Brain microvascular endothelial cell (primary cell): ENCODE measurements around the gene RND2.
"Not testable (repeated sequence)": the region's sequence is repeated elsewhere in the genome, so short reads cannot be mapped to it uniquely, and the experiment has no call there.

Experiments
- DNase-seq: peaks from one replicate; pipeline ENCODE4 v3.0.0-alpha.2; 2020
- H3K27ac ChIP-seq: fragments of 250-450 bp; sonication (Bioruptor Pico); 2 replicates; pipeline ENCODE4 v1.5.1; 2020; ENCODE audit warnings: mild to moderate bottlenecking, moderate library complexity
- H3K27me3 ChIP-seq: fragments of 250-450 bp; sonication (Bioruptor Pico); replicated peaks from 2 replicates; pipeline ENCODE4 v1.5.1; 2020; ENCODE audit warnings: mild to moderate bottlenecking
- H3K36me3 ChIP-seq: fragments of 250-450 bp; sonication (Bioruptor Pico); replicated peaks from 2 replicates; pipeline ENCODE4 v1.5.1; 2020; ENCODE audit warnings: mild to moderate bottlenecking
- H3K4me3 ChIP-seq: 2 replicates; pipeline ENCODE4 v1.5.1; 2011; ENCODE audit warnings: low read depth, mild to moderate bottlenecking, control low read depth, low read length, moderate library complexity
- CTCF ChIP-seq: IDR thresholded peaks from 2 replicates; pipeline ENCODE4 v1.5.1; 2011; ENCODE audit warnings: low read depth, mild to moderate bottlenecking, moderate library complexity, low read length, control low read depth, inconsistent platforms; ENCODE audit errors: missing control alignments
- in situ Hi-C: cut with HindIII; loops from 2 replicates; pipeline ENCODE4 v1.10.0; 2017; ENCODE audit warnings: low sequenced_read_pairs, low pct_ligation_motif_present

Gene RND2

GRCh38 chr17:43040655-43041054 lies 15.6 kb downstream of the RND2 start:
- no peak for DNase-seq
- Histone ChIP-seq H3K27me3 (no peaks in the 10 kb centered on the region), H3K36me3 (no peaks in the 10 kb centered on the region), H3K4me3 (no peak overlapping the region), H3K27ac (no peak overlapping the region)
- in situ Hi-C loops, result no loop called here
- TF ChIP-seq CTCF, result no peak

GRCh38 chr17:43042025-43042628 lies 17.1 kb downstream of the RND2 start:
- no peak overlapping the region for H3K27ac ChIP-seq
- H3K4me3 ChIP-seq, result no peak overlapping the region
- in situ Hi-C loops, result no loop called here
- no peak for TF ChIP-seq CTCF
- no peak for DNase-seq
- H3K27me3 ChIP-seq, result no peaks in the 10 kb centered on the region
- no peaks in the 10 kb centered on the region for H3K36me3 ChIP-seq

GRCh38 chr17:43043307-43043706 lies 18.3 kb downstream of the RND2 start:
- Histone ChIP-seq H3K36me3 (no peaks in the 10 kb centered on the region), H3K27ac (no peak overlapping the region), H3K4me3 (no peak overlapping the region), H3K27me3 (no peaks in the 10 kb centered on the region)
- TF ChIP-seq CTCF, result no peak
- no peak for DNase-seq
- in situ Hi-C loops, result no loop called here

- no peaks in the 10 kb centered on the region for H3K27me3 ChIP-seq
- in situ Hi-C loops, result no loop called here
- no peak overlapping the region for H3K4me3 ChIP-seq
- no peak for TF ChIP-seq CTCF
- H3K36me3 ChIP-seq, result no peaks in the 10 kb centered on the region
- no peak overlapping the region for H3K27ac ChIP-seq
- no peak for DNase-seq
Measured at GRCh38 chr17:43044024-43044423, 19.0 kb downstream of the RND2 start.

GRCh38 chr17:43051969-43052368 lies 26.9 kb downstream of the RND2 start:
- H3K36me3 ChIP-seq, result no peaks in the 10 kb centered on the region
- no peak for TF ChIP-seq CTCF
- no peak overlapping the region for H3K27ac ChIP-seq
- in situ Hi-C loops, result no loop called here
- H3K27me3 ChIP-seq, result no peaks in the 10 kb centered on the region
- no peak overlapping the region for H3K4me3 ChIP-seq
- DNase-seq, result no peak

GRCh38 chr17:43053008-43053407 lies 28.0 kb downstream of the RND2 start:
- H3K4me3 ChIP-seq, H3K27me3 ChIP-seq, H3K27ac ChIP-seq, H3K36me3 ChIP-seq, in situ Hi-C loops, DNase-seq: not testable (repeated sequence)
